Liver (tissue), 9 donors: ENCODE data around the gene TMEM184C. TPM values are rescaled to one million over a fixed set of nuclear protein-coding genes. Genes with fewer than 3 reads are reported as not detected.

ENCODE experiments used
- DNase-seq: peaks from one replicate; pipeline ENCODE4 v3.0.0-alpha.2; 2017; ENCODE audit warnings: low spot score
- H3K27ac ChIP-seq, 2 donors: one replicate each; pipeline ENCODE4 v1.7.0; 2013; ENCODE audit warnings: inconsistent platforms in 2 of 2, low read length in 2 of 2, control low read depth in 1 of 2, low read depth in 1 of 2, mild to moderate bottlenecking in 1 of 2
- H3K27me3 ChIP-seq, 4 donors: one replicate each; pipeline versions ENCODE4 v1.6.1 to v1.7.0; 2013; ENCODE audit warnings: low read length in 3 of 4, inconsistent platforms in 1 of 4, mild to moderate bottlenecking in 1 of 4, moderate library complexity in 1 of 4; ENCODE audit not compliant: control insufficient read depth in 4 of 4, insufficient read depth in 4 of 4
- H3K36me3 ChIP-seq, 4 donors: one replicate each; pipeline versions ENCODE4 v1.6.1 to v1.7.0; 2013; ENCODE audit warnings: low read length in 3 of 4, mild to moderate bottlenecking in 3 of 4, low read depth in 1 of 4, moderate library complexity in 1 of 4; ENCODE audit not compliant: control insufficient read depth in 4 of 4, insufficient read depth in 3 of 4
- H3K4me1 ChIP-seq, 4 donors: one replicate each; pipeline versions ENCODE4 v1.6.1 to v1.7.0; 2013; ENCODE audit warnings: low read length in 3 of 4, mild to moderate bottlenecking in 3 of 4, moderate library complexity in 1 of 4; ENCODE audit not compliant: control insufficient read depth in 4 of 4, insufficient read depth in 4 of 4
- H3K4me3 ChIP-seq, 3 donors: one replicate each; pipeline versions ENCODE4 v1.6.1 to v1.7.0; 2013; ENCODE audit warnings: low read length in 3 of 3, control low read depth in 1 of 3, low read depth in 1 of 3, mild to moderate bottlenecking in 1 of 3
- H3K9ac ChIP-seq, 2 donors: one replicate each; pipeline ENCODE4 v1.7.0; 2013; ENCODE audit warnings: low read length in 2 of 2, mild to moderate bottlenecking in 2 of 2, moderate library complexity in 2 of 2, control low read depth in 1 of 2, low read depth in 1 of 2
- H3K9me3 ChIP-seq, 4 donors: one replicate each; pipeline versions ENCODE4 v1.6.1 to v1.7.0; 2013; ENCODE audit warnings: low read length in 3 of 4; ENCODE audit not compliant: control insufficient read depth in 4 of 4
- ATF3 ChIP-seq: IDR thresholded peaks from 2 replicates; pipeline ENCODE4 v1.6.1; 2016; ENCODE audit warnings: antibody characterized with exemption
- CTCF ChIP-seq: fragments of 150-350 bp; IDR thresholded peaks from 2 replicates; pipeline ENCODE4 v1.5.1; 2017; ENCODE audit warnings: improper control_type of control experiment, low read depth, low read length; ENCODE audit not compliant: missing input control
- EGR1 ChIP-seq, 2 donors: IDR thresholded peaks; 2 replicates each; pipeline ENCODE4 v1.6.1; 2016 to 2018; ENCODE audit warnings: antibody characterized with exemption in 2 of 2, low read depth in 2 of 2
- FOXA1 ChIP-seq: IDR thresholded peaks from 2 replicates; pipeline ENCODE4 v1.6.1; 2016; ENCODE audit warnings: antibody characterized with exemption
- FOXA2 ChIP-seq: IDR thresholded peaks from 2 replicates; pipeline ENCODE4 v1.6.1; 2016; ENCODE audit warnings: antibody characterized with exemption
- GABPA ChIP-seq, 2 donors: IDR thresholded peaks in 1 of 2; conservative IDR thresholded peaks in 1 of 2; 2 replicates each; pipeline ENCODE4 v1.6.1; 2016; ENCODE audit warnings: antibody characterized with exemption in 2 of 2, mild to moderate bottlenecking in 1 of 2, moderate library complexity in 1 of 2
- HNF4A ChIP-seq, 2 donors: conservative IDR thresholded peaks; 2 replicates each; pipeline ENCODE4 v1.6.1; 2016; ENCODE audit warnings: antibody characterized with exemption in 2 of 2, mild to moderate bottlenecking in 2 of 2
- HNF4G ChIP-seq: IDR thresholded peaks from 2 replicates; pipeline ENCODE4 v1.6.1; 2016; ENCODE audit warnings: antibody characterized with exemption
- JUND ChIP-seq, 2 donors: IDR thresholded peaks; 2 replicates each; pipeline ENCODE4 v1.6.1; 2016; ENCODE audit warnings: antibody characterized with exemption in 2 of 2
- MAX ChIP-seq: IDR thresholded peaks from 2 replicates; pipeline ENCODE4 v1.6.1; 2016; ENCODE audit warnings: antibody characterized with exemption
- NR2F2 ChIP-seq: IDR thresholded peaks from 2 replicates; pipeline ENCODE4 v1.6.1; 2016; ENCODE audit warnings: antibody characterized with exemption
- RAD21 ChIP-seq, 2 donors: IDR thresholded peaks; 2 replicates each; pipeline ENCODE4 v1.6.1; 2016; ENCODE audit warnings: antibody characterized with exemption in 2 of 2, mild to moderate bottlenecking in 2 of 2
- REST ChIP-seq: IDR thresholded peaks from 2 replicates; pipeline ENCODE4 v1.6.1; 2016; ENCODE audit warnings: antibody characterized with exemption, mild to moderate bottlenecking
- RXRA ChIP-seq, 2 donors: IDR thresholded peaks; 2 replicates each; pipeline ENCODE4 v1.6.1; 2017 to 2018; ENCODE audit warnings: antibody characterized with exemption in 2 of 2, mild to moderate bottlenecking in 1 of 2
- SP1 ChIP-seq: IDR thresholded peaks from 2 replicates; pipeline ENCODE4 v1.6.1; 2018; ENCODE audit warnings: antibody characterized with exemption, mild to moderate bottlenecking
- TAF1 ChIP-seq: conservative IDR thresholded peaks from 2 replicates; pipeline ENCODE4 v1.6.1; 2016; ENCODE audit warnings: antibody characterized with exemption, mild to moderate bottlenecking
- YY1 ChIP-seq: IDR thresholded peaks from 2 replicates; pipeline ENCODE4 v1.6.1; 2016; ENCODE audit warnings: antibody characterized with exemption, mild to moderate bottlenecking
- ZBTB33 ChIP-seq: IDR thresholded peaks from 2 replicates; pipeline ENCODE4 v1.6.1; 2016; ENCODE audit warnings: antibody characterized with exemption
- WGBS: extraction: QIAGEN DNeasy Blood & Tissue Kit; methylation state at CpG from one replicate; pipeline ENCODE4 v1.1.7; 2013; 5-methylcytosine and 5-hydroxymethylcytosine counted together
- polyA plus RNA-seq, 2 donors: library from polyadenylated mRNA; stranded (reverse) in 1 of 2; unstranded in 1 of 2; fragments of 200-250 nt in 1 of 2; fragments of >200 nt in 1 of 2; fragmentation: Nextera tagmentation in 1 of 2; extraction: Ambion mirVana in 1 of 2; gene quantifications; one replicate each; pipeline versions ENCODE4 v1.2.1 to v1.2.3, GENCODE V29; 2013 to 2015
- total RNA-seq, 2 donors: library from RNA; depleted of rRNA; stranded (reverse); fragments of >200 nt; gene quantifications; one replicate each; pipeline ENCODE4 v1.2.3, GENCODE V29; 2014
- donor health status: healthy.
- donor health status: healthy.
- donor health status: healthy.
- donor health status: healthy.
- donor health status: healthy.

The TMEM184C gene
- total and polyA plus RNA-seq, 4 donors: 9.1 to 31.4 (median 13.4) TPM

- H3K4me3 ChIP-seq: no peak overlapping the region
- no peaks in the 10 kb centered on the region for H3K9me3 ChIP-seq
- peaks cover 2 to 22% (median 13%) of the 10 kb centered on the region in 4 donors for H3K36me3 ChIP-seq
- H3K27me3 ChIP-seq: no peaks in the 10 kb centered on the region
- TF ChIP-seq ATF3 (no peak), RXRA (IDR thresholded peaks at IDR 0.05) (no peak), GABPA (IDR thresholded peaks at IDR 0.05 in 1 of 2, conservative IDR thresholded peaks at IDR 0.05 in 1 of 2) (no peak), JUND (IDR thresholded peaks at IDR 0.05) (no peak), MAX (no peak), FOXA2 (no peak), NR2F2 (no peak), YY1 (no peak)
- WGBS: 97% methylated on average over 2 of the region's 2 CpGs
- no peaks in the 10 kb centered on the region for H3K4me1 ChIP-seq
- H3K9ac ChIP-seq: no peak overlapping the region
- DNase-seq: no peak
- no peak overlapping the region for H3K27ac ChIP-seq
Measured at GRCh38 chr4:147655639-147656038, 38.4 kb downstream of the TMEM184C start.

- Histone ChIP-seq H3K27me3 (no peaks in the 10 kb centered on the region), H3K27ac (no peak overlapping the region), H3K9me3 (no peaks in the 10 kb centered on the region), H3K4me3 (no peak overlapping the region), H3K9ac (no peak overlapping the region), H3K4me1 (no peaks in the 10 kb centered on the region), H3K36me3 (peaks cover 4 to 23% (median 14%) of the 10 kb centered on the region in 4 donors)
- 94% methylated on average over 4 of the region's 4 CpGs for WGBS
- no peak for DNase-seq
- no peak for TF ChIP-seq RXRA (IDR thresholded peaks at IDR 0.05)
- TF ChIP-seq HNF4A (conservative IDR thresholded peaks at IDR 0.05): no peak
- no peak for TF ChIP-seq SP1
- no peak for TF ChIP-seq HNF4G
- TF ChIP-seq REST: no peak
- no peak for TF ChIP-seq JUND (IDR thresholded peaks at IDR 0.05)
- TF ChIP-seq RAD21 (IDR thresholded peaks at IDR 0.05): no peak
- TF ChIP-seq GABPA (IDR thresholded peaks at IDR 0.05 in 1 of 2, conservative IDR thresholded peaks at IDR 0.05 in 1 of 2): no peak
- TF ChIP-seq TAF1: no peak
- TF ChIP-seq ATF3: no peak
- TF ChIP-seq NR2F2: no peak
- no peak for TF ChIP-seq EGR1 (IDR thresholded peaks at IDR 0.05; ENCODE audit: low read depth in 2 of 2)
- no peak for TF ChIP-seq ZBTB33
- TF ChIP-seq MAX: no peak
- TF ChIP-seq FOXA2: no peak
- no peak for TF ChIP-seq YY1
- TF ChIP-seq CTCF: no peak
- TF ChIP-seq FOXA1: no peak
Measured at GRCh38 chr4:147658501-147658900, 41.3 kb downstream of the TMEM184C start.
